HL-60 (cell line): Measurements from ENCODE around the gene UBAP1L.
"Not testable (repeated sequence)": the region's sequence is repeated elsewhere in the genome, so short reads cannot be mapped to it uniquely, and the experiment has no call there.

Experiments
- DNase-seq, 2 experiments: peaks; one replicate each; pipeline ENCODE4 v3.0.0-alpha.2; 2010 to 2020; ENCODE audit warnings: low read depth in 1 of 2, low spot score in 1 of 2
- H3K27ac ChIP-seq: fragments of 250-450 bp; sonication (Bioruptor Pico); replicated peaks from 2 replicates; pipeline ENCODE4 v1.5.1; 2020; ENCODE audit warnings: mild to moderate bottlenecking, moderate library complexity
- H3K27me3 ChIP-seq: fragments of 250-450 bp; sonication (Bioruptor Pico); 2 replicates; pipeline ENCODE4 v1.5.1; 2021; ENCODE audit warnings: mild to moderate bottlenecking, moderate library complexity; ENCODE audit not compliant: insufficient read depth, poor library complexity, severe bottlenecking
- H3K4me3 ChIP-seq: replicated peaks from 2 replicates; pipeline ENCODE4 v1.5.1; 2011; ENCODE audit warnings: mild to moderate bottlenecking, control low read depth, low read length; ENCODE audit not compliant: insufficient read depth
- GABPA ChIP-seq: IDR thresholded peaks from 2 replicates; pipeline ENCODE4 v1.6.1; 2012; ENCODE audit warnings: low read depth
- POLR2AphosphoS5 ChIP-seq: IDR thresholded peaks from 2 replicates; pipeline ENCODE4 v1.6.1; 2012; ENCODE audit warnings: low read depth
- SPI1 ChIP-seq: IDR thresholded peaks from 2 replicates; pipeline ENCODE4 v1.6.1; 2012; ENCODE audit warnings: low read depth, mild to moderate bottlenecking, borderline replicate concordance
- TF ChIP-seq, protein P1 (sequence below): IDR thresholded peaks from one replicate; pipeline ENCODE4 v1.5.1; 2011; ENCODE audit warnings: low read length, control low read depth, inconsistent platforms; ENCODE audit not compliant: insufficient read depth
- TF ChIP-seq, protein P2 (sequence below): IDR thresholded peaks from 2 replicates; pipeline ENCODE4 v1.6.1; 2012; ENCODE audit warnings: low read depth; ENCODE audit not compliant: insufficient replicate concordance

The UBAP1L gene

DNA sequence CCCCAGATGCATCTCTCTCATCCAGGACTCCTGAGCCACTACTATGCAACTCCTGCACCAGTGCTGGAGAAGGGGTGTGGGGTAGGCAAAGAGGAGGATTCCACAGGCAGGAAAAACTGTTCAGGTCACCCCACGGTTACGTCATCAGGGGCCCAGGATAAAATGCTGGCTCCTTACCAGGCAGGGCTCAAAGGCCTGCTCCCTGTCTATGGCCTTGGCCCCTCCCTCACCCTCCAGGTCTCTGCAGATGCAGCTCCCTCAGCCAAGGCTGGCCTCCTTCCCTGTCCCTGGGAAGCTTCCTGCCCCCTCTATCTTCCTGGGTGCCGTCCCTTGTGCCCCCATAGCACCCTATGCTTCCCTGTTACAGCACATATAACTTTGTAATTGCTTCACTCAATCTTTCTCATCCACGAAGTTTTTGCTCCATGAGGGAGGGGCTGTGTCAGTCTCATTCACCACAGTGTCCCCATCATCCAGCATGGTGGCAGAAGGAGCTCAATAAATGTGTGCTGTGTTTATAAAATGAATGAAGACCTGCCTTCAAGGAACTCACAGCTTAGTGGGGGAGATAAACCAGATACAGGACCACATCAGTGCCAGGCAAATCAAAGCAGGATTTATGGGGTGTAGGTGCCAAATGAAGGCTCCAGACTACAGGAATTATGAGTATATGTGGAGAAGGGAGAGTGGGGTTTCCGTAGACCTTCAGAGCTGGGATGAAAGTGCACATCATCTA lies 19.8 kb downstream of the UBAP1L start:
- TF ChIP-seq, protein P1, sequence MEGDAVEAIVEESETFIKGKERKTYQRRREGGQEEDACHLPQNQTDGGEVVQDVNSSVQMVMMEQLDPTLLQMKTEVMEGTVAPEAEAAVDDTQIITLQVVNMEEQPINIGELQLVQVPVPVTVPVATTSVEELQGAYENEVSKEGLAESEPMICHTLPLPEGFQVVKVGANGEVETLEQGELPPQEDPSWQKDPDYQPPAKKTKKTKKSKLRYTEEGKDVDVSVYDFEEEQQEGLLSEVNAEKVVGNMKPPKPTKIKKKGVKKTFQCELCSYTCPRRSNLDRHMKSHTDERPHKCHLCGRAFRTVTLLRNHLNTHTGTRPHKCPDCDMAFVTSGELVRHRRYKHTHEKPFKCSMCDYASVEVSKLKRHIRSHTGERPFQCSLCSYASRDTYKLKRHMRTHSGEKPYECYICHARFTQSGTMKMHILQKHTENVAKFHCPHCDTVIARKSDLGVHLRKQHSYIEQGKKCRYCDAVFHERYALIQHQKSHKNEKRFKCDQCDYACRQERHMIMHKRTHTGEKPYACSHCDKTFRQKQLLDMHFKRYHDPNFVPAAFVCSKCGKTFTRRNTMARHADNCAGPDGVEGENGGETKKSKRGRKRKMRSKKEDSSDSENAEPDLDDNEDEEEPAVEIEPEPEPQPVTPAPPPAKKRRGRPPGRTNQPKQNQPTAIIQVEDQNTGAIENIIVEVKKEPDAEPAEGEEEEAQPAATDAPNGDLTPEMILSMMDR: no peak
- TF ChIP-seq SPI1: no peak
- TF ChIP-seq POLR2AphosphoS5: no peak
- TF ChIP-seq, protein P2, sequence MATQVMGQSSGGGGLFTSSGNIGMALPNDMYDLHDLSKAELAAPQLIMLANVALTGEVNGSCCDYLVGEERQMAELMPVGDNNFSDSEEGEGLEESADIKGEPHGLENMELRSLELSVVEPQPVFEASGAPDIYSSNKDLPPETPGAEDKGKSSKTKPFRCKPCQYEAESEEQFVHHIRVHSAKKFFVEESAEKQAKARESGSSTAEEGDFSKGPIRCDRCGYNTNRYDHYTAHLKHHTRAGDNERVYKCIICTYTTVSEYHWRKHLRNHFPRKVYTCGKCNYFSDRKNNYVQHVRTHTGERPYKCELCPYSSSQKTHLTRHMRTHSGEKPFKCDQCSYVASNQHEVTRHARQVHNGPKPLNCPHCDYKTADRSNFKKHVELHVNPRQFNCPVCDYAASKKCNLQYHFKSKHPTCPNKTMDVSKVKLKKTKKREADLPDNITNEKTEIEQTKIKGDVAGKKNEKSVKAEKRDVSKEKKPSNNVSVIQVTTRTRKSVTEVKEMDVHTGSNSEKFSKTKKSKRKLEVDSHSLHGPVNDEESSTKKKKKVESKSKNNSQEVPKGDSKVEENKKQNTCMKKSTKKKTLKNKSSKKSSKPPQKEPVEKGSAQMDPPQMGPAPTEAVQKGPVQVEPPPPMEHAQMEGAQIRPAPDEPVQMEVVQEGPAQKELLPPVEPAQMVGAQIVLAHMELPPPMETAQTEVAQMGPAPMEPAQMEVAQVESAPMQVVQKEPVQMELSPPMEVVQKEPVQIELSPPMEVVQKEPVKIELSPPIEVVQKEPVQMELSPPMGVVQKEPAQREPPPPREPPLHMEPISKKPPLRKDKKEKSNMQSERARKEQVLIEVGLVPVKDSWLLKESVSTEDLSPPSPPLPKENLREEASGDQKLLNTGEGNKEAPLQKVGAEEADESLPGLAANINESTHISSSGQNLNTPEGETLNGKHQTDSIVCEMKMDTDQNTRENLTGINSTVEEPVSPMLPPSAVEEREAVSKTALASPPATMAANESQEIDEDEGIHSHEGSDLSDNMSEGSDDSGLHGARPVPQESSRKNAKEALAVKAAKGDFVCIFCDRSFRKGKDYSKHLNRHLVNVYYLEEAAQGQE: no peak
- no peak for TF ChIP-seq GABPA
- no peaks in the 10 kb centered on the region for H3K27me3 ChIP-seq
- no peak overlapping the region for H3K27ac ChIP-seq
- no peak overlapping the region for H3K4me3 ChIP-seq
- DNase-seq: no peak

DNA sequence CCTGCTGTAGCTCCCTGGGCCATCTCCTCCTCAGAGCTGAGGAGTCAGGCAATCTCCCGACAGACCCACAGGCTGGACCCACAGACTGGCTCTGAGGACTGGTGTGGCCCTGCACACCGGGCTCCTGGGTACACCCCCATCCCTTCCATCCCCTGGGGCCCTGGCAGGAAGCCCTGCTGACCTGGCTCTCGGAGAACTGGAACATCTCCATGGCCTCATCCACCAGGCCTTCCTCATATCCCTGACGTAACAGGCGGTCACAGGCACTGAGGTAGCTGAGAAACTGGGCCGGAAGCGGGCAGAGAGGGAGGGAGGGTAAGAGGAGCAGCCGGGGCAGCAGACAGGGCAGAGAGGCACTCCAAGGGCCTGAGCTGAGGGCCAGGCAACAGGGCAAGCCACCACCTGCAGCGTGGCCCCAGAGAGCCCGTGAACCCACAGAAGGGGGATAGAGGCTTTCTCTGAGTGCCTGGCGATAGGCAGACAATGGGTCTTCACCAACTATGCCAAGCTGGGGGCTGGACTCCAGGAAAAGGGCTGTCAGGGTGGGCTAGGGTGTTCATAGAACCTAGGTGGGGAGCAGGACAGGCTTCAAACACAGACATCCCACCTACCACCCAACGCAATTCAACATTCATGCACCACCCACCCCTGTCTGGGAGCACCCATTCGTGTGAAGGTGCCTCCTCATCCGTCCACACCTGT lies 20.6 kb downstream of the UBAP1L start:
- no peaks in the 10 kb centered on the region for H3K27me3 ChIP-seq
- H3K27ac ChIP-seq: no peak overlapping the region
- DNase-seq: no peak
- no peak overlapping the region for H3K4me3 ChIP-seq
- TF ChIP-seq, protein P2: no peak
- TF ChIP-seq, protein P1: no peak
- no peak for TF ChIP-seq POLR2AphosphoS5
- TF ChIP-seq SPI1: no peak
- TF ChIP-seq GABPA: no peak

DNA sequence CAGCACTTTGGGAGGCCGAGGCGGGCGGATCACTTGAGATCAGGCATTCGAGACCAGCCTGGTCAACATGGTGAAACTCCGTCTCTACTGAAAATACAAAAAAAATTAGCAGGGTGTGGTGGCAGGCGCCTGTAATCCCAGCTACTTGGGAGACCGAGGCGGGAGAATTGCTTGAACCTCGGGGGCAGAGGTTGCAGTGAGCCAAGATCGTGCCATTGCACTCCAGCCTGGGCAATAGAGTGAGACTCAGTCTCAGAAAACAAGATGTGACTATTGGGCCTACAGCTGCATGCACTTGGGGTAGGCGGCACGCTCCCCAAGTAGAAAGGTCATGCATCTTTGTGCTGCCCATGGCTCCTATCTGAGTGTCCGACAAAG lies 21.2 kb downstream of the UBAP1L start:
- not testable (repeated sequence) for DNase-seq, H3K27ac ChIP-seq, H3K4me3 ChIP-seq, H3K27me3 ChIP-seq

DNA sequence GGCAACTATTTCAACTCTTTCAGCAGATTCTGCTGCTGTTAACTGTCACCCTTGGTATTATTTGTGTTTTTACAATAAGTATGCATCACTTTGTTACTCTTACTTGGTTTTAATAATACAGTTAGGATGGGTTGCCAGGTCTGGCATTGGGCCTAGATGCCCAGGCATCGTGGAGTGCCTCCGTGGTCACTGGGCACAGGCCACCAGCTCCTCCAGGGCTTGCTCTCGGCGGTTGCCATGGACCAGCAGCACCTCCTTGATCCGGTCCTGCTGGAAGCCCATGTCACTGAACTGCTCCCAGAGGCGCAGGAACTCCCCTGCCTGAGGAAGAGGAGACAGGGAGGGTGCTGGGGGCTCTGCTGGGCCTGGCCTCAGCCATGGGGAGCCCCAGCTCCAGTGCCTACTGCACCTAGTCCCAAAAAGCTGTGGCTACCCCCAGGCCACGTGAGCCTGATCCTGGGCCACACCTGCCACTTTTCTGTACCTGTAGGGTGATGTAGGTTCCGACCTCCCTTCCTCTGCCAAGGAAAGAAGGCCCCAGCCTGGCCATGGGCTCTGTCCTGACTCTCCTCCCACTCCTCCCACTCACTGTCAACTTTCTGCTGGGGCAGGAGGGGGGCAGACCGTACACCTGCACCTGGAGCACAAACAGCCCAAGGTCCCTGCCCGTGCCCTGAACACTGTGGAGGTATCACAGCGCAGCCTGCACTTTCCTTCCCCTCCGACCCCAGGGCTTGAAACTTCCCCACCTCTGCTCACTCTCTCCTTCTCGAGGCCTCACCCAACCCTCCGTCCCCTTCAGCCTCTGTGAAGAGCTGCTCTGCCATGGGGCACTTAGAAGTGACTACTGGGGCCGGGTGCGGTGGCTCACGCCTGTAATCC lies 21.8 kb downstream of the UBAP1L start:
- no peak overlapping the region for H3K27ac ChIP-seq
- no peaks in the 10 kb centered on the region for H3K27me3 ChIP-seq
- H3K4me3 ChIP-seq: no peak overlapping the region
- no peak for TF ChIP-seq GABPA
- TF ChIP-seq, protein P2: no peak
- TF ChIP-seq POLR2AphosphoS5: no peak
- TF ChIP-seq, protein P1: no peak
- TF ChIP-seq SPI1: no peak
- no peak for DNase-seq
